HCT116 (cell line): ENCODE results near the gene UBE2H. TPM values are rescaled to one million over a fixed set of nuclear protein-coding genes. Genes with fewer than 3 reads are reported as not detected.

Experiments used
- ATAC-seq: fragments of 200-7000 bp; cut with Tn5 transposase; 2 replicates; pipeline ENCODE4 v1.9.1; 2020; ENCODE audit warnings: mild to moderate bottlenecking, moderate library complexity
- BruUV-seq: library from RNA; stranded (reverse); fragments of 400-500 nt; replicated peaks from 2 replicates; lab custom pipeline; 2021; lab: Mats Ljungman, UMichigan
- CTCF ChIA-PET: fragments of 300-600 bp; sonication (Branson Sonifier 250); formaldehyde crosslinking; loops from one replicate; lab custom pipeline; 2021; ENCODE audit warnings: antibody characterized with exemption; lab: Charles Lee
- POLR2A ChIA-PET: fragments of 300-600, 350-600 bp; sonication (Branson Sonifier 250); formaldehyde crosslinking; loops from one replicate; lab custom pipeline; 2021; ENCODE audit warnings: antibody characterized with exemption; lab: Charles Lee
- RAD21 ChIA-PET, 2 experiments: fragments of 300-600 bp; sonication (Branson Sonifier 250); formaldehyde crosslinking; loops; one replicate each; lab custom pipeline; 2023; ENCODE audit warnings: low total read pairs in 2 of 2; ENCODE audit not compliant: uncharacterized antibody in 2 of 2, unreplicated experiment in 2 of 2, low non-redundant PET in 1 of 2; lab: Charles Lee
- DNase-seq: peaks from one replicate; pipeline ENCODE4 v3.0.0-alpha.2; 2010; ENCODE audit warnings: low read depth, low spot score
- H2AFZ ChIP-seq: fragments of 200-600 bp; shearing (Covaris generic), sonication (generic); 2 replicates; pipeline ENCODE4 v1.6.1; 2017; ENCODE audit warnings: low read depth, mixed run types, mixed read lengths, antibody characterized with exemption, low read length; ENCODE audit not compliant: poor library complexity, severe bottlenecking
- H3K27ac ChIP-seq: 2 replicates; pipeline ENCODE4 v1.5.1; 2012; ENCODE audit warnings: low read depth, low read length
- H3K27me3 ChIP-seq: fragments of 200-600 bp; sonication (generic); 2 replicates; pipeline ENCODE4 v1.6.1; 2016; ENCODE audit warnings: mixed run types, low read length, mixed read lengths; ENCODE audit not compliant: insufficient read depth
- H3K36me3 ChIP-seq, 2 experiments: fragments of 200-500 bp in 1 of 2; fragments of 200-600 bp in 1 of 2; sonication (Bioruptor generic) in 1 of 2; sonication (generic) in 1 of 2; 2 replicates each; pipeline versions ENCODE4 v1.5.1 to v1.6.1; 2014 to 2016; ENCODE audit warnings: low read length in 2 of 2, inconsistent platforms in 1 of 2, mixed read lengths in 1 of 2, mixed run types in 1 of 2; ENCODE audit not compliant: insufficient read depth in 2 of 2, control insufficient read depth in 1 of 2
- H3K4me1 ChIP-seq, 2 experiments: fragments of 200-600 bp in 1 of 2; sonication (generic) in 1 of 2; 2 replicates each; pipeline versions ENCODE4 v1.5.1 to v1.6.1; 2012 to 2017; ENCODE audit warnings: low read length in 2 of 2, inconsistent platforms in 1 of 2, mild to moderate bottlenecking in 1 of 2, mixed read lengths in 1 of 2, mixed run types in 1 of 2, moderate library complexity in 1 of 2; ENCODE audit not compliant: insufficient read depth in 2 of 2, control insufficient read depth in 1 of 2
- H3K4me2 ChIP-seq: fragments of 200-600 bp; sonication (generic); 2 replicates; pipeline ENCODE4 v1.6.1; 2017; ENCODE audit warnings: mixed run types, low read length, mixed read lengths
- H3K4me3 ChIP-seq, 2 experiments: fragments of 200-600 bp in 1 of 2; sonication (generic) in 1 of 2; replicated peaks in 1 of 2; 2 replicates each; pipeline ENCODE4 v1.5.1; 2011 to 2016; ENCODE audit warnings: low read length in 2 of 2, control low read depth in 1 of 2, low read depth in 1 of 2, mild to moderate bottlenecking in 1 of 2, mixed read lengths in 1 of 2, mixed run types in 1 of 2
- H3K79me2 ChIP-seq: fragments of 200-600 bp; sonication (generic); 2 replicates; pipeline ENCODE4 v1.6.1; 2017; ENCODE audit warnings: mild to moderate bottlenecking, mixed run types, low read length, moderate library complexity, mixed read lengths; ENCODE audit not compliant: insufficient read depth
- H3K9ac ChIP-seq: fragments of 200-600 bp; sonication (generic); 2 replicates; pipeline ENCODE4 v1.6.1; 2016; ENCODE audit warnings: low read length, mixed read lengths
- H3K9me2 ChIP-seq: fragments of 200-600 bp; sonication (generic), shearing (Covaris generic); 2 replicates; pipeline ENCODE4 v1.6.1; 2017; ENCODE audit warnings: mixed run types, mild to moderate bottlenecking, moderate library complexity; ENCODE audit not compliant: insufficient read depth
- H3K9me3 ChIP-seq, 2 experiments: fragments of 200-500 bp in 1 of 2; fragments of 200-600 bp in 1 of 2; sonication (Bioruptor generic) in 1 of 2; sonication (generic) in 1 of 2; 2 replicates each; pipeline ENCODE4 v1.6.1; 2014 to 2017; ENCODE audit warnings: low read length in 2 of 2, mixed read lengths in 2 of 2, inconsistent platforms in 1 of 2, low read depth in 1 of 2, mild to moderate bottlenecking in 1 of 2, mixed run types in 1 of 2, moderate library complexity in 1 of 2; ENCODE audit not compliant: control insufficient read depth in 1 of 2, insufficient read depth in 1 of 2
- H4K20me1 ChIP-seq: fragments of 200-600 bp; sonication (generic), shearing (Covaris generic); 2 replicates; pipeline ENCODE4 v1.6.1; 2017; ENCODE audit warnings: mixed run types, mild to moderate bottlenecking, moderate library complexity; ENCODE audit not compliant: insufficient read depth
- CEBPB ChIP-seq: IDR thresholded peaks from 2 replicates; pipeline ENCODE4 v1.6.1; 2012; ENCODE audit warnings: low read depth
- FOSL1 ChIP-seq: IDR thresholded peaks from 2 replicates; pipeline ENCODE4 v1.6.1; 2012; ENCODE audit warnings: low read depth
- JUND ChIP-seq: IDR thresholded peaks from 2 replicates; pipeline ENCODE4 v1.6.1; 2012
- ZNF274 ChIP-seq: fragments of 200-500 bp; sonication (Bioruptor generic); IDR thresholded peaks from 2 replicates; pipeline ENCODE4 v1.6.1; 2014; ENCODE audit warnings: mild to moderate bottlenecking, low read depth, low read length, inconsistent platforms
- intact Hi-C: fragments of 100-400 bp; cut with micrococcal nuclease; formaldehyde crosslinking; loops from 2 replicates; pipeline ENCODE4 v1.10.0; 2022
- total RNA-seq: library from RNA; stranded (reverse); gene quantifications from one replicate; pipeline ENCODE4 v1.2.1, GENCODE V29; 2021; ENCODE audit not compliant: unreplicated experiment
- TF ChIP-seq, protein P1 (sequence below): IDR thresholded peaks from 2 replicates; pipeline ENCODE4 v1.6.1; 2012
- TF ChIP-seq, protein P2 (sequence below): IDR thresholded peaks from 2 replicates; pipeline ENCODE4 v1.6.1; 2012

Gene UBE2H
- total RNA-seq, 1 experiment from 2014 or later = 117 TPM

DNA sequence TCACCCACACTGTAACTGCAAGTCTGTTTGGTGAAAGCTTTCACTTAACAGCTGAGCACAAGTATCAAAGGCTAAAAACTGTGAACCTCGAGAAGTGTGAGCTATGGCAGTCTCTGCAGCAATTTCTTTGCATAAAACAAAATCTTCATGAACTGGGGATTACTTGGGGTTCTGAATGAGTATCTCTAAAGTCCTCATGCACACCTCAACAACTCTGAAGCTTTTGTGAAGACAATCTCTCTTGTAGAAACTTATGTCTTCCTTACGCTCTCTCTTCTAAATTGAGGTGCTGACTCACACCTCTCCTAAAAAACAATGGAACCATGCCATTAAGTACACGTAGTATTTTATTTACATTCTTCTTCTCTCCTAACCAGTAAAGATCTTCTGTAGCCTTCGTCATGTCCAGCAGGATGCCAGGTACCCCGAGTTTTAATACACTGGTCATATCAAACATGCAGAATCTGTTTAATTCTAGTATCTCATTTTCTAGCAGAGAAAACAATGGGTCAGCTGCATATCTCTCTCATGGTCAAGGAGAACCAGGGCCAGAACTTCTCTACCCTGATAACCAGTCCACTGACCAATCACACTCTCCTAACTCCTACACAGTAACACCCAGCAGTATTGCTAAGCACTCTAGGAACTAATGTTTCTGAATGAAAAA lies 76.9 kb downstream of the UBE2H start:
- H3K36me3 ChIP-seq = peaks cover 4 to 5% of the 10 kb centered on the region in 2 experiments; a peak in 2 of 4 replicates
- H3K4me1 ChIP-seq = peaks cover 47 to 50% of the 10 kb centered on the region in 2 experiments
- H2AFZ ChIP-seq = no peak overlapping the region
- H3K9ac ChIP-seq = peak overlapping the region; percentile 22
- POLR2A ChIA-PET = no interaction called here
- intact Hi-C loops = no loop called here
- TF ChIP-seq FOSL1 = 0 out of 2 replicates have a peak, but pooled peaks have one; percentile 2
- no peak for TF ChIP-seq ZNF274
- TF ChIP-seq, all 23 proteins: peak for 1
- no peaks in the 10 kb centered on the region for H4K20me1 ChIP-seq
- H3K9me2 ChIP-seq = no peaks in the 10 kb centered on the region
- no peaks in the 10 kb centered on the region for H3K27me3 ChIP-seq
- no TSS peak for BruUV-seq
- peak overlapping the region in 1 of 2 experiments; percentile 23; a peak in 2 of 4 replicates for H3K4me3 ChIP-seq
- DNase-seq (no peak), ATAC-seq (peak; percentile 67)
- H3K79me2 ChIP-seq = peaks cover 44% of the 10 kb centered on the region
- CTCF ChIA-PET = no interaction called here
- H3K27ac ChIP-seq = peak overlapping the region; percentile 71; the same call in 1 of the 2 replicates
- no peaks in the 10 kb centered on the region for H3K9me3 ChIP-seq
- H3K4me2 ChIP-seq = peak overlapping the region; percentile 64
- RAD21 ChIA-PET = no interaction called here

DNA sequence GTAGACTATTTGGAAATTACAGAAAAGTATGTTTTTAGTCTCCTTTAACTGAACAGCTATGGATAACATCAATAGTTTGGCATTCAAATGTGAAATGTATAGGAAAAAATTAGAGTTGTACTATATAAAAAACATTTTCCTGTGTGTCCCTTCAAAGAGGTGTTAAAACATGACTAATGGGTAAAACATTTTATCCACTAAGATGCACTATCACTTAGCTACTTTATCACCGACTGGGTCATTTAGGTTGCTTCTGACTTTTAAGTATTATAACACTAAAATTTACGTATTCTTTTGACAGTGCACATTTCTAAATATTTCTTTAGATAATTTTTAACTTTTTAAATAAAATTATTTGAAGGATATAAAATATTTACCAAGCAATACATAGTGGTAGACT lies 77.6 kb downstream of the UBE2H start:
- H4K20me1 ChIP-seq = no peaks in the 10 kb centered on the region
- DNase-seq (no peak), ATAC-seq (peak; percentile 39; the same call in 1 of the 2 replicates)
- ChIA-PET CTCF (no interaction called here), RAD21 (no interaction called here), POLR2A (no interaction called here)
- H3K9me2 ChIP-seq = no peaks in the 10 kb centered on the region
- no TSS peak for BruUV-seq
- intact Hi-C loops = no loop called here
- no peaks in the 10 kb centered on the region for H3K27me3 ChIP-seq
- no peak overlapping the region for H3K4me3 ChIP-seq
- TF ChIP-seq CEBPB = no peak
- TF ChIP-seq, protein P1, sequence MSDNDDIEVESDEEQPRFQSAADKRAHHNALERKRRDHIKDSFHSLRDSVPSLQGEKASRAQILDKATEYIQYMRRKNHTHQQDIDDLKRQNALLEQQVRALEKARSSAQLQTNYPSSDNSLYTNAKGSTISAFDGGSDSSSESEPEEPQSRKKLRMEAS = no peak
- 0 out of 2 replicates have a peak, but pooled peaks have one; percentile 16 for TF ChIP-seq JUND
- TF ChIP-seq FOSL1 = peak; percentile 24; the same call in 1 of the 2 replicates
- TF ChIP-seq, protein P2, sequence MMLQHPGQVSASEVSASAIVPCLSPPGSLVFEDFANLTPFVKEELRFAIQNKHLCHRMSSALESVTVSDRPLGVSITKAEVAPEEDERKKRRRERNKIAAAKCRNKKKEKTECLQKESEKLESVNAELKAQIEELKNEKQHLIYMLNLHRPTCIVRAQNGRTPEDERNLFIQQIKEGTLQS = no peak
- H3K79me2 ChIP-seq = peaks cover 49% of the 10 kb centered on the region
- H2AFZ ChIP-seq = no peak overlapping the region
- peak overlapping the region; percentile 71; the same call in 1 of the 2 replicates for H3K27ac ChIP-seq
- H3K9me3 ChIP-seq = no peaks in the 10 kb centered on the region
- peaks cover 0 to 5% of the 10 kb centered on the region in 2 experiments; a peak in 2 of 4 replicates for H3K36me3 ChIP-seq
- no peak overlapping the region for H3K9ac ChIP-seq
- H3K4me2 ChIP-seq = peak overlapping the region; percentile 64
- peaks cover 50% of the 10 kb centered on the region in 2 experiments for H3K4me1 ChIP-seq
